NT2/D1 (cell line): ENCODE results near the gene TNFRSF12A.
A peak's percentile ranks its signal among the peaks of the same experiment; 100 is the strongest.

ENCODE experiments used
- DNase-seq: peaks from one replicate; pipeline ENCODE4 v3.0.0-alpha.2; 2011; ENCODE audit warnings: low read depth, low spot score
- H3K27me3 ChIP-seq: 2 replicates; pipeline ENCODE4 v1.6.0; 2011; ENCODE audit warnings: mild to moderate bottlenecking; ENCODE audit not compliant: insufficient read length, insufficient read depth
- H3K36me3 ChIP-seq: 2 replicates; pipeline ENCODE4 v1.6.1; 2011; ENCODE audit warnings: mild to moderate bottlenecking, low read length, mixed read lengths; ENCODE audit not compliant: insufficient read depth, insufficient read length
- H3K4me1 ChIP-seq: 2 replicates; pipeline ENCODE4 v1.5.1; 2011; ENCODE audit not compliant: insufficient read depth, insufficient read length
- H3K4me3 ChIP-seq: 2 replicates; pipeline ENCODE4 v1.5.1; 2011; ENCODE audit warnings: low read depth; ENCODE audit not compliant: insufficient read length
- H3K9ac ChIP-seq: 2 replicates; pipeline ENCODE4 v1.6.0; 2011; ENCODE audit warnings: low read depth; ENCODE audit not compliant: insufficient read length
- H3K9me3 ChIP-seq: 2 replicates; pipeline ENCODE4 v1.5.1; 2011; ENCODE audit warnings: mild to moderate bottlenecking, low read length; ENCODE audit not compliant: insufficient read depth
- SUZ12 ChIP-seq: IDR thresholded peaks from 2 replicates; pipeline ENCODE4 v1.6.1; 2011; ENCODE audit not compliant: insufficient read length, insufficient read depth; ENCODE audit errors: extremely low read depth
- YY1 ChIP-seq: IDR thresholded peaks from 2 replicates; pipeline ENCODE4 v1.6.1; 2011; ENCODE audit not compliant: insufficient read length, insufficient read depth
- ZNF274 ChIP-seq: IDR thresholded peaks from 2 replicates; pipeline ENCODE4 v1.6.1; 2011; ENCODE audit warnings: mild to moderate bottlenecking, low read depth, low read length

The TNFRSF12A gene

GRCh38 chr16:2981899-2982250, 38.3 kb upstream of the TNFRSF12A start:
- peak overlapping the region; percentile 95 for H3K4me3 ChIP-seq
- no peak for DNase-seq
- no peaks in the 10 kb centered on the region for H3K9me3 ChIP-seq
- TF ChIP-seq YY1 (no peak), SUZ12 (no peak), ZNF274 (no peak)
- H3K36me3 ChIP-seq = peaks cover 25% of the 10 kb centered on the region
- H3K27me3 ChIP-seq = no peaks in the 10 kb centered on the region
- peaks cover 12% of the 10 kb centered on the region for H3K4me1 ChIP-seq
- peak overlapping the region; percentile 100 for H3K9ac ChIP-seq

GRCh38 chr16:2982402-2982801, 37.8 kb upstream of the TNFRSF12A start:
- peaks cover 20% of the 10 kb centered on the region for H3K36me3 ChIP-seq
- H3K27me3 ChIP-seq = no peaks in the 10 kb centered on the region
- no peaks in the 10 kb centered on the region for H3K9me3 ChIP-seq
- DNase-seq = no peak
- H3K4me1 ChIP-seq = peaks cover 14% of the 10 kb centered on the region
- no peak for TF ChIP-seq SUZ12
- TF ChIP-seq ZNF274 = no peak
- peak overlapping the region; percentile 100 for H3K9ac ChIP-seq
- no peak overlapping the region for H3K4me3 ChIP-seq

GRCh38 chr16:2983706-2984136, 36.4 kb upstream of the TNFRSF12A start:
- H3K9ac ChIP-seq = peak overlapping the region; percentile 71
- H3K9me3 ChIP-seq = no peaks in the 10 kb centered on the region
- no peak overlapping the region for H3K4me3 ChIP-seq
- peaks cover 24% of the 10 kb centered on the region for H3K4me1 ChIP-seq
- TF ChIP-seq YY1 (no peak), ZNF274 (no peak), SUZ12 (no peak)
- no peak for DNase-seq
- H3K27me3 ChIP-seq = no peaks in the 10 kb centered on the region
- peaks cover 8% of the 10 kb centered on the region for H3K36me3 ChIP-seq

- H3K4me1 ChIP-seq = peaks cover 30% of the 10 kb centered on the region
- no peaks in the 10 kb centered on the region for H3K27me3 ChIP-seq
- H3K9me3 ChIP-seq = no peaks in the 10 kb centered on the region
- TF ChIP-seq ZNF274 = no peak
- no peak for TF ChIP-seq YY1
- no peak for TF ChIP-seq SUZ12
- H3K36me3 ChIP-seq = no peaks in the 10 kb centered on the region
- H3K9ac ChIP-seq = peak overlapping the region; percentile 57
- H3K4me3 ChIP-seq = no peak overlapping the region
- DNase-seq = no peak
Observed at GRCh38 chr16:2985462-2985861, 34.7 kb upstream of the TNFRSF12A start.

- H3K4me1 ChIP-seq = peaks cover 34% of the 10 kb centered on the region
- no peaks in the 10 kb centered on the region for H3K27me3 ChIP-seq
- peak overlapping the region; percentile 5 for H3K9ac ChIP-seq
- TF ChIP-seq SUZ12 = no peak
- no peak for TF ChIP-seq ZNF274
- TF ChIP-seq YY1 = no peak
- H3K4me3 ChIP-seq = no peak overlapping the region
- DNase-seq = no peak
- no peaks in the 10 kb centered on the region for H3K9me3 ChIP-seq
- no peaks in the 10 kb centered on the region for H3K36me3 ChIP-seq
Observed at GRCh38 chr16:2985893-2986355, 34.2 kb upstream of the TNFRSF12A start.

- no peak for TF ChIP-seq YY1
- TF ChIP-seq SUZ12 = no peak
- TF ChIP-seq ZNF274 = no peak
- no peaks in the 10 kb centered on the region for H3K36me3 ChIP-seq
- H3K4me1 ChIP-seq = peaks cover 36% of the 10 kb centered on the region
- no peak for DNase-seq
- H3K27me3 ChIP-seq = peaks cover under 1% of the 10 kb centered on the region
- no peak overlapping the region for H3K4me3 ChIP-seq
- H3K9ac ChIP-seq = peak overlapping the region; percentile 5
- H3K9me3 ChIP-seq = no peaks in the 10 kb centered on the region
Observed at GRCh38 chr16:2986623-2987188, 33.5 kb upstream of the TNFRSF12A start.

- H3K9me3 ChIP-seq = no peaks in the 10 kb centered on the region
- peaks cover 36% of the 10 kb centered on the region for H3K4me1 ChIP-seq
- TF ChIP-seq YY1 (no peak), SUZ12 (no peak), ZNF274 (no peak)
- no peaks in the 10 kb centered on the region for H3K36me3 ChIP-seq
- H3K4me3 ChIP-seq = no peak overlapping the region
- peaks cover 3% of the 10 kb centered on the region for H3K27me3 ChIP-seq
- H3K9ac ChIP-seq = peak overlapping the region; percentile 56
- no peak for DNase-seq
Observed at GRCh38 chr16:2987286-2987685, 32.9 kb upstream of the TNFRSF12A start.
